Kidney tubule cell (primary cell): ENCODE data around the gene EEA1.
"Not testable (repeated sequence)": the region's sequence is repeated elsewhere in the genome, so short reads cannot be mapped to it uniquely, and the experiment has no call there.

Experiments used
- DNase-seq: peaks from one replicate; pipeline ENCODE4 v3.0.0-alpha.2; 2018; ENCODE audit warnings: low spot score

The EEA1 gene

DNA sequence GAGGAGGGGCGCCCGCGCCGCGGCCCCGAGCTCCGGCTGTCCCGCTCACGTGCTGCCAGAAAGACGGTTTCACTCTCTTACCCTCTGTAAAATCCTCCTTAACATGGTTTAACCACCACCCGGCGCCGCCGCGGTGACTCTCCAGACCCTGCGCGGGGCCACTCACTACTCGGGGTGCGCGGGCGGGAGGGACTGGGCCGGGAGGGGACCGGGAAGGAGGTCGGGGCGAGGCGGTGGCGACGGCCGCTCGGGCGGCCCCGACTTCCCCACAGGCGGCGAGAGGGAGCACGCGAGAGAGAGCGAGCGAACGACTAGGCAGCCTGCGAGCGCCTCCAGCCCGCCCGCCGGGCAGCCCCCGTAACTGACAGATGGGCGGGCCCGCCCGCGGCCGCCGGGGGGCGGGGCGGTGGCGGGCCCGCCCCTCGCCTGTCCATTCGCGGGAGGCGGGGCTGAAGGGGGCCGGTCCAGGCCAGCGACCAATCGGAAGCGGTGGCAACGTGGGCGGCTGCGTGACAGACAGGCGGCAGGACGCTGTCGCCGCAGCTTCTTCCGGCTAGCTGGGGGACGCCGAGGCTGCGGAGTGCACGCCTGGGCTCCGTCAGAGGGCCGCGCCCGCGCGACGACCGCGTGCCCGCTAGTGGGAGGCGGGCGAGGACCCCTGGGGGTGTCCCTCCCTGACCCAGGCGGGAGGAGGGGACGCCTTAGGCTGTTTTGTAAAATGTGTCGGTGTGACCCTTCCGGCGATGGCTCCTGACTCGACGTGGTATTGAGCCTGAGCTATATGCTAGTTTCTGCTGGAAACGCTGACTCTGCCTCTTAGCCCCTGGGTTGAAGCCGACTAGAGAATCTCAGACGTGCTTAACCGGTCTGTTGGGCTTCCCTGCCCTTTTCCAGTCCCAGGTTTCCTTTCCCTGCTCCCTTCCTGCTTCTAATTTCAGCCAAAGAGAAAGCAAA is at the start of gene EEA1:
TSS of gene EEA1 (minus strand) at position 334 of the 954 bp plus-strand sequence. CDS start at position 105, 229 bp downstream.
- peak; percentile 98 for DNase-seq

- DNase-seq = no peak
Observed at GRCh38 chr12:92978607-92979006, 49.5 kb upstream of the EEA1 start.

GRCh38 chr12:92977326-92977725 is 48.2 kb upstream of the EEA1 start:
- DNase-seq = no peak

DNA sequence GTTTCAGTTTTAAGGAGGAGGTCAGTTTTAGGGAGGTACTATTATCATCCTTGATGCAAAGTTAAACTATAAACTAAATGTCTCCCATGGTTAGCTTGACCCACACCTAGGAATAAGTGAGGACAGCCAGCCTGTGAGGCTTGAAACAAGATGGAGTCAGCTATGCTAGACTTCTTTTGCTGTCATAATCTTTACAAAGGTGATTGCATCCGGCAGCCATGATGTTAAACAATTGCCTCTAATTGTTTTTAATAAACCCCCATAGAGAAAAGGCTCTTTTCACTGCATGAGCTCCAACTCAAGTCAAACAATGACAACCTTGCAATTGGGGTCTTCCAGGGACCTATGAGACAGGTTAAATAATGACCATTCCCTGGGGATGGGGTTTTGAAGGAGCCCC is 45.7 kb upstream of the EEA1 start:
- no peak for DNase-seq

GRCh38 chr12:92973614-92974013 is 44.5 kb upstream of the EEA1 start:
- peak; percentile 61 for DNase-seq

- DNase-seq = peak; percentile 95
Observed at GRCh38 chr12:92971859-92972524, 42.9 kb upstream of the EEA1 start.

- peak; percentile 30 for DNase-seq
Observed at GRCh38 chr12:92968176-92968813, 39.2 kb upstream of the EEA1 start.

- DNase-seq = not testable (repeated sequence)
Observed at GRCh38 chr12:92964378-92964777, 35.3 kb upstream of the EEA1 start.

DNA sequence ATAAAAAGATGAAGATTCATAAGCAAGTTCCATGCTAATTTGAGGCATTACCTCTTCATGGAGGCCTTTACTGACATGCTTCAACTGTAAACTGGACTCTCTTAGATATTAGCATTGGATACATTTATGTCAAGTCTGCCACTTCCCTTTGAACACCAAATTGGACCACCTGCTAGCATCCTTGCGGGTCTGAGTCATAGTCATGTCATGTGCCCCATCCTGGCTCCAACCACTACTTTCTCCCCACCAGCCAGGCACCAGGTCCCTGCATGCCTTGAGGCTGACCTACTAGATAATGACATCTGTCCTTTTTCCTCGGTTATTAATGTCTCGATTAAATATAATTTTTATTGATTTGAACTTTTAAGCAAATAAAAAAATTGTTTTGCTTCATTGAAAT is 32.9 kb upstream of the EEA1 start:
- DNase-seq = peak; percentile 55

DNA sequence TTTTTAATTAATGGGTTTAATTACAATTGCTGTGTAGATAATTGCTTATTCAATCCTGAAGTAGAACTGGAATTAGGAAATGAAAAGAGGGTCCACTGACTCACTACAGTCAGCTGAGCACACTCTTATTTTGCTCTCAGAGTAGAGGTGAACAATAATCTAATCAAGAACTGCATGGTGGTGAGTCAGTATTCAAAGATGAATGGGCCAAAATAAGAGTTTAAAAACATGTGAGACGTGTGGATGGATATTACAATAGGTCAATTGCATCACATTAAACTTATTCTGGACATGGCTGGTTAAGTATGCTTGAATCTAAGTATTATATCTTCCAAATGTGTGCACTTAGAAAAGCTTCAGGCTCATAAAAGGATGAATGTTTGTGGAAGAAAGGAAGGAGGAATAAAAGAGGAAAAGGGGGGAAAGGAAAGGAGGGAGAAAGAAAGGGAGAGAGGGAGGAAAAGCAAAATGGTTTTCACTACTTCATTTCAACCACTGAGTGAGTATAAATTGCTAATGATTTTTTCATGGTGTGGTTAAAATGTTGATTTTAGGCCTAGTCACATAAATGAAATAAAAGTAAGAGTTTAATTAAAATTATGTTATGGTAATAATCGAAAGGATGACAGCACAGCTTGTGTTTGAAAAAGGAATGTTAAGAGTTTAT is 27.0 kb upstream of the EEA1 start:
- peak; percentile 60 for DNase-seq

DNA sequence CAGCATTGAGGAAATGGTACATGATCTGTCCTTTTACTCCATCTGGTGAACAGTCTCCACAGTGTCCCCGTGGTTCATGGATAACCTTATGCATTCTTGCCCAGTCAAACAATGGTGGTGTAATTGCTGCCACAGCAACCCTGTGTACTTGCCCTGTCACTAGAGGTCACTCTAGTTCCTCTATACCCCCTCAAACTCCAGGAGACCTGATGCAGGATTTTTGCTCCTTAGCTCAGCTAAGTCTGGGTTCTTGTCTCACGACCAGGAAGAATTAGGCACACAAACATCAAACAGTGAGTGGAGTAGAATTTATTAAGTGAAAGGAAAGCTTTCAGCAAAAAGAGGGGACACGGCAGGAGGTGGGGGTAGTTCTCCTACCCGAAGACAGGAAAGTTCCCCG is 24.7 kb upstream of the EEA1 start:
- DNase-seq = no peak

DNA sequence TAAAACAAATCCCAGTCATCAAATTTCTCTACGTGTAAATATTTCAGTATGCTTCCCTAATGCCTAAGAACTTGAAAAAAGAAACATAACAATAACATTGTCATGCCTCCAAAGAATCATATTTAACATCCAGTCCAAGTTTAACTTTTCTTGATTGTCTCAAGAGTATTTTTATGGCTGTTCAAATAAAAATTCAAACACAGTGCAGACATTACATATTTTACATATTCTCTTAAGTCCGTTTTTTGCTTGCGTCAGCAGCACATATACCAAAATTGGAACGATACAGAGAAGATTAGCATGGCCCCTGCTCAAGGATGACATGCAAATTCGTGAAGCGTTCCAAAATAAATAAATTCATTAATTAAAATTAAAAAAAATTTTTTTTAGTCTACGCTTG is 23.3 kb upstream of the EEA1 start:
- DNase-seq = no peak

DNA sequence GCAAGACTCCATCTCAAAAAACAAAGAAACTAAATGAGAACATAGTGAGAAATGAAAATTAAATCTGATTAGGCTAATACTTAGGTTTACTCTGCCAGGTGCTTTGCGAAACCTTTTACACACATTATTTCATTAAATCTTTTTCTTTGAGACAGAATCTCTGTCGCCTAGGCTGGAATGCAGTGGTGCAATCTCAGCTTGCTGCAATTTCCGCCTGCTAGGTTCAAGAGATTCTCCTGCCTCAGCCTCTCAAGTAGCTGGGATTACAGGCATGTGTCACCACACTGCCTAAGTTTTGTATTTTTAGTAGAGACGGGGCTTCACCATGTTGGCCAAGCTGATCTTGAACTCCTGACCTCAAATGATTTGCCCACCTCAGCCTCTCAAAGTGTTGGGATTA is 21.9 kb upstream of the EEA1 start:
- DNase-seq = no peak

- no peak for DNase-seq
Observed at GRCh38 chr12:92950011-92950410, 20.9 kb upstream of the EEA1 start.

DNA sequence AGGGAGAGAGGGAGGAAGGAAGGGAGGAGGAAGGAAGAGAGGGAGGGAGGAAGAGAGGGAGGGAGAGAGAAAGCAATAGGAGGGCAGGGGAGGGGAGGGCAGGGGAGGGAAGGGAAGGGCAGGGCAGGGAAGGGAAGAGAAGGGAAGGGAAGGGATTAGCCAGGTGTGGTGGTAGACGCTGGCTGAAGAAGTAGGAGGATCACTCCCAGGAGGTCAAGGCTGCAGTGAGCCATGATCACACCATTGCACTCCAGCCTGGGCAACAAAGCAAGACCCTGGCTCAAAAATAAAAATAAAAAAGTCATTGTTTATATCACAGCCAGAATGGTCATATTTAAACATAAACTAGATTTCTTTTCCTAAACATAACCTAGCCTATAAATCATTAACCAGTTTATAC is 20.4 kb upstream of the EEA1 start:
- no peak for DNase-seq

GRCh38 chr12:92947589-92948215 is 18.6 kb upstream of the EEA1 start:
- DNase-seq = no peak

GRCh38 chr12:92945659-92946220 is 16.6 kb upstream of the EEA1 start:
- DNase-seq = no peak

- DNase-seq = no peak
Observed at GRCh38 chr12:92943482-92944250, 14.6 kb upstream of the EEA1 start.

DNA sequence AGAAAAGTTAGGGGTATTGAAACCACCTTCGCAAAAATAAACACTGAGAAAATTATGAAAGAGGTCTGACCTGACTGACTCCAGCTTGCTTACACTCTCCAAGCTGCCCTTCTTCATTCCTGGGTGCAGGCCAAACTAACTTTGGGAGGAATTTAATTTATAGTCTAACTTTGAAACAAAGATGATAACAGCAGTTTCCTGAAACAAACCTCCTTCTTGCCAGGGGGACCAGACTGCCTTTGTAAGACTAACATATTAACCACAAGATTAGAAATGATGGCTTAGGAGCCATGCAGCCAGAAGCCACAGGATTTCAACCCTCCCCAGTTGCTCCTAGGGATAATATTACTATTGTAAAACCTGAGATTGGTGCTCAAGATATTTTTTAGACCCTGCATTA is 13.8 kb upstream of the EEA1 start:
- DNase-seq = no peak

- no peak for DNase-seq
Observed at GRCh38 chr12:92939116-92939515, 10.0 kb upstream of the EEA1 start.

DNA sequence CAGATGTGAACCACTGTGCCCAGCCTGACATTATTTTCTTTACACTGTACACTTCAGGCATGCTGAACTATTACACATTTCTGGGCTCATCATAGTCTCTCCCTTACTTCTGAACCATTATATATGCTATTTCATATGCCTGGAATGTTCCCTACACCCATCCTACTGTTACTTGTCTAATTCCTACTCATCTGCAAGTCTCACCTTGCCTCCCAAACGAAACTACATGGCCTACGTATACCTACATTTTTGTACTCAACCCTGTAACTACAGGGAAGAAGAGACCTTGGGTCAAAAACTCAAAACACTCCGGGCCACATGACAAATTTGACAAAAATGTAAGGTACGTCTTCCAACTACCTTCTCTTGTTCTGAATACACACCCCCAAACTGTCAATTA is 9.5 kb upstream of the EEA1 start:
- no peak for DNase-seq
